Upper lobe of right lung (tissue), 1 donor: ENCODE data around the gene MT1B. TPM values are rescaled to one million over a fixed set of nuclear protein-coding genes. Genes with fewer than 3 reads are reported as not detected.

Experiments used
- ATAC-seq: fragments of 200-7000 bp; cut with Tn5 transposase; one replicate; pipeline ENCODE4 v1.9.1; 2020; ENCODE audit warnings: mild to moderate bottlenecking, moderate library complexity
- DNase-seq: peaks from one replicate; pipeline ENCODE4 v3.0.0-alpha.2; 2020
- H3K27ac ChIP-seq: fragments of 200-600 bp; one replicate; pipeline ENCODE4 v1.8.0; 2022
- H3K27me3 ChIP-seq: fragments of 200-600 bp; one replicate; pipeline ENCODE4 v1.8.0; 2022; ENCODE audit warnings: mild to moderate bottlenecking
- H3K36me3 ChIP-seq: fragments of 200-600 bp; one replicate; pipeline ENCODE4 v1.8.0; 2022
- H3K4me1 ChIP-seq: fragments of 200-600 bp; one replicate; pipeline ENCODE4 v1.8.0; 2022
- H3K4me3 ChIP-seq: fragments of 200-600 bp; one replicate; pipeline ENCODE4 v1.8.0; 2022; ENCODE audit warnings: mild to moderate bottlenecking
- H3K9me3 ChIP-seq: fragments of 200-600 bp; one replicate; pipeline ENCODE4 v1.8.0; 2022
- intact Hi-C: fragments of 100-400 bp; cut with DNase I; formaldehyde crosslinking; loops from one replicate; pipeline ENCODE4 v1.11.0; 2022
- total RNA-seq: library from RNA; stranded (reverse); fragmentation: NEBNext Ultra II Directional; extraction: Animal tissue kit (Norgen Biotek cat#: 25700); gene quantifications from one replicate; pipeline ENCODE4 v1.2.1, GENCODE V29; 2021
- TF ChIP-seq, protein P1 (sequence below): fragments of 200-600 bp; IDR thresholded peaks from one replicate; pipeline ENCODE4 v1.8.0; 2022; ENCODE audit warnings: antibody characterized with exemption
- donor health status: DM: no; HTN: yes; CAD: no; lungs with severe emphysema.

MT1B gene
- total RNA-seq, 1 donor from 2014 or later: not detected

DNA sequence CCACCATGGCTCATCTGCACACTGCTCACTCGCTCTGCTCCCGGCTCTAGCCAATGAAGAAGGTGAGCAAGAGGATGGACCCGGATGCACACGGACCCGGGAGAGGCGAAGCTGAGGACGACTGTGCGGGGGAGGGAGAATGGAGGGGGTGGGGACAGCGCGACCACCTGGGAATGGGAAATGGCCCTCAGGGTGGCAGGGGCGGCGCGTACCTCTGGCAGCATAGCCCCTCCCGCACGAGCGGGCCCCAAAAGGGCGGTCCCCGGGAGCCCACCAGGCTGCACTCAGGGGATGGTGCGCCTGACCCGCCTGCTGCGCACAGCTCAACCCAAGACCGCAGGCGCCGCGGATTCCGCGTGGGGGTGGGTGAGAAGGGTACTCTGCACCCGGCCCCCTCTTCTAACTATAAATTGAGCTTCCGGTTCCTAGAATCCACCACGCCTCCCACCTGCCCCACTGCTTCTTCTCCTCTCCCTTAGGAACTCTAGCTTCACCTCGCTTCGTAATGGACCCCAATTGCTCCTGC lies 24.1 kb downstream of the MT1B start:
- Histone ChIP-seq H3K36me3 (no peaks in the 10 kb centered on the region), H3K4me3 (peak overlapping the region; percentile 28), H3K27me3 (peaks cover 31% of the 10 kb centered on the region), H3K27ac (no peak overlapping the region), H3K4me1 (peaks cover 6% of the 10 kb centered on the region), H3K9me3 (no peaks in the 10 kb centered on the region)
- no peak for DNase-seq
- TF ChIP-seq, protein P1, sequence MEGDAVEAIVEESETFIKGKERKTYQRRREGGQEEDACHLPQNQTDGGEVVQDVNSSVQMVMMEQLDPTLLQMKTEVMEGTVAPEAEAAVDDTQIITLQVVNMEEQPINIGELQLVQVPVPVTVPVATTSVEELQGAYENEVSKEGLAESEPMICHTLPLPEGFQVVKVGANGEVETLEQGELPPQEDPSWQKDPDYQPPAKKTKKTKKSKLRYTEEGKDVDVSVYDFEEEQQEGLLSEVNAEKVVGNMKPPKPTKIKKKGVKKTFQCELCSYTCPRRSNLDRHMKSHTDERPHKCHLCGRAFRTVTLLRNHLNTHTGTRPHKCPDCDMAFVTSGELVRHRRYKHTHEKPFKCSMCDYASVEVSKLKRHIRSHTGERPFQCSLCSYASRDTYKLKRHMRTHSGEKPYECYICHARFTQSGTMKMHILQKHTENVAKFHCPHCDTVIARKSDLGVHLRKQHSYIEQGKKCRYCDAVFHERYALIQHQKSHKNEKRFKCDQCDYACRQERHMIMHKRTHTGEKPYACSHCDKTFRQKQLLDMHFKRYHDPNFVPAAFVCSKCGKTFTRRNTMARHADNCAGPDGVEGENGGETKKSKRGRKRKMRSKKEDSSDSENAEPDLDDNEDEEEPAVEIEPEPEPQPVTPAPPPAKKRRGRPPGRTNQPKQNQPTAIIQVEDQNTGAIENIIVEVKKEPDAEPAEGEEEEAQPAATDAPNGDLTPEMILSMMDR: no peak
- intact Hi-C loops: no loop called here
- peak; percentile 45 for ATAC-seq

DNA sequence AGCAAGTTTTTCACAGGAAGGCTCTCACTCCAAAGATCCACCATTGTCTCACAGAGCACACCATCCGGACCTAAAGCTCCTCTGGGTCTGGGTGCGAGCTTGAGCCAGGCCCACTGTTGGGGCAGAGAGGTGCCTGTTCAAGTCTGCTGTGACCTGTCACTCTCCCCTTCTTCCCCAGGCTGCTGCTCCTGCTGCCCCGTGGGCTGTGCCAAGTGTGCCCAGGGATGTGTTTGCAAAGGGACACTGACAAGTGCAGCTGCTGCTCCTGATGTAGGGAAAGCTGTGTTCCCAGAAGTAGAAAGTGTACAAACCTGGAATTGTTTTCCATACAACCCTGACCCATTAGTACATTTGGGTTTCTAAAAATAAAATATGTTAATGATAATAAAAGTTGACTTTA lies 25.8 kb downstream of the MT1B start:
- Histone ChIP-seq H3K4me3 (no peak overlapping the region), H3K4me1 (peaks cover 10% of the 10 kb centered on the region), H3K36me3 (no peaks in the 10 kb centered on the region), H3K9me3 (no peaks in the 10 kb centered on the region), H3K27me3 (peaks cover 25% of the 10 kb centered on the region), H3K27ac (no peak overlapping the region)
- intact Hi-C loops: no loop called here
- no peak for DNase-seq
- ATAC-seq: no peak
- TF ChIP-seq, protein P1: no peak

DNA sequence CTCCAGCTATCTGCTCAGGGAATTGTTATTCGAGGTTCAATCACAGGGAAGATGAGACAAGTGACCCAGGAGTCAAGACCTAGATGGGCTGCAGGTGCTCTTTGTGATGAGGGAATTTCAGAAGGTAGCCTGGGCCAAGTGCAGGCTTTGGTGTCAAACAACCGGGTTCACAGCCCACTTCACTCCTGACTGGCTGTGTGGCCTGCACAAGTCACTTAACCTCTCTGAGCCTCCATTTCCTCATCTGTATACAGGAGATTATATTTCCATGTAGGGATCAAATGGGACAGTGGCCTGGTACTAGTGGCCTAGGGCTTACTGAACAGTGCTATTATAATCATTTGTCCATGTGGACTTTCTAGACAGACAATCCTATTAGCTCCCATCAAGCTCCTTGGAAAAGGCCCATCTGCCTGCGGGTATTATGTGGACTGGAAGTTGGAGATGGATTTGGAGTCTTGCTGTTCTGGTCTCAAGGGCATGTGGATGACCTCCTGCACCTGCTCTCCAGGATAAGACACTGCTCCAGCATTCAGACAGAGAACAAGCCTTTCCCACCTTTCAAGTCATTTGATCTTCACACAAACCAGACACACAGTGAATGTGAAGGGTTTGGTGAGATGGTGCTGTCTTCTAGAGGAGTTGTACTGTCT lies 27.5 kb downstream of the MT1B start:
- DNase-seq: no peak
- intact Hi-C loops: no loop called here
- H3K4me1 ChIP-seq: peaks cover 27% of the 10 kb centered on the region
- no peak overlapping the region for H3K4me3 ChIP-seq
- H3K27me3 ChIP-seq: peaks cover 17% of the 10 kb centered on the region
- TF ChIP-seq, protein P1: no peak
- H3K9me3 ChIP-seq: no peaks in the 10 kb centered on the region
- no peak for ATAC-seq
- H3K27ac ChIP-seq: no peak overlapping the region
- no peaks in the 10 kb centered on the region for H3K36me3 ChIP-seq

DNA sequence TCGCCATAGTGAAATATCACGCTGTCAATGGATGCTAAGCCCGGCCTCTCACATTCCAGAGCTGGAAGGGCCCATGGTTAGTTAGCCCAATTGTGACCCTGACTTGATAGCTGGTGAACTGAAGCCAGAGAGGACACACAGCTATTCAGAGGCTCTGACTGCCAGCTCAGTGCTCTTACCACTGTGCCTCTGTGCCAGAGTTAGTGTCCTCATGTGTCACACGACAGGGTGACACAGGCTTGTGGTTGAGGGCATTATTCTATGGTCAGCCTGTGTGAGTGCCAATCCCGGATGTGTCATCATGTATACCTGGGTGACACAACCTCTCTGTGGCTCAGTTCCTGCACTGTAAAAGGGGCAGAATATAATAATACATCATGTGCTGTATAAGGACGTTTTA lies 28.1 kb downstream of the MT1B start:
- ATAC-seq (no peak), DNase-seq (no peak)
- TF ChIP-seq, protein P1: no peak
- Histone ChIP-seq H3K36me3 (no peaks in the 10 kb centered on the region), H3K4me1 (peaks cover 29% of the 10 kb centered on the region), H3K9me3 (no peaks in the 10 kb centered on the region), H3K27me3 (peaks cover 17% of the 10 kb centered on the region), H3K4me3 (no peak overlapping the region), H3K27ac (no peak overlapping the region)
- intact Hi-C loops: no loop called here

DNA sequence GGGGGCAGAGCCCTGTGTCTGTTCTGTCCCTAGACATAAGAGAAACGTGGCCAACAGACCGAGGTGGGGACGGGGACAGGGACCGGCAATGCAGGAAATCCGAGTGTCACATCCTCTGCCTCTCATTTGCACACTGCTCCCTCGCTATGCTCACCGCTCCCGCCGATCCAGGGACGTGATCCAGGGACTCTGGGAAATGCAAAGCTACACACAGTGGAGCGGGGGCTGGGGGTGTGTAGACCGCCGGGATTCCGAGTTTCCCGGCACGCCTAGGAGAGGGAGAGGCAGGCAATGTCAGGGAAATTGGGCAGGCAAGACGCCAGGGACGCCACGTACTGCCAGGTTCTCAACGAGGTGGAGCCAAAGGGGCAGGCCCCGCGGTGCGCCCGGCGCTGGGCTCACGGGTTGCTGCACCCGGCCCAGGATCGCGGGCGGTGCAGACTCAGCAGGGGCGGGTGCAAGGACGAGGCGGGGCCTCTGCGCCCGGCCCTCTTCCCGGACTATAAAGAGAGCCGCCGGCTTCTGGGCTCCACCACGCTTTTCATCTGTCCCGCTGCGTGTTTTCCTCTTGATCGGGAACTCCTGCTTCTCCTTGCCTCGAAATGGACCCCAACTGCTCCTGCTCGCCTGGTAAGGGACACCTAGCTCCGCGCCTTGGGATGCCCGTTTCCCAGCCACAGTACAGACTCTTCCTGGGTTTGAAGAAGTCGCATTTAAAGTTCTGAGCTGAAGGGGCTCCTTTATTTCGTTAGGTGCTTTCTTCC lies 30.4 kb downstream of the MT1B start, which contains the start of gene MT1X:
Gene MT1X, plus strand, starts transcription at position 532 of the 764 bp plus-strand sequence. Its CDS starts 71 bp downstream, at position 603.
- intact Hi-C loops: no loop called here
- Histone ChIP-seq H3K9me3 (no peaks in the 10 kb centered on the region), H3K4me3 (peak within 1 kb of the TSS; percentile 63), H3K27me3 (no peaks in the 10 kb centered on the region), H3K36me3 (no peaks in the 10 kb centered on the region), H3K27ac (peak within 1 kb of the TSS; percentile 83), H3K4me1 (peaks cover 23% of the 10 kb centered on the region)
- DNase-seq (peak; percentile 96), ATAC-seq (peak; percentile 99)
- TF ChIP-seq, protein P1: no peak
